DMS114 treated with DMSO at 0.1 percent for 48 hours (cell line): Measurements from ENCODE around the gene RPL26.
A peak's percentile ranks its signal among the peaks of the same experiment; 100 is the strongest.

ENCODE experiments used
- DNase-seq: peaks from one replicate; lab custom pipeline; 2025; ENCODE audit not compliant: unreplicated experiment; lab: John Stamatoyannopoulos, UW

RPL26 gene

DNA sequence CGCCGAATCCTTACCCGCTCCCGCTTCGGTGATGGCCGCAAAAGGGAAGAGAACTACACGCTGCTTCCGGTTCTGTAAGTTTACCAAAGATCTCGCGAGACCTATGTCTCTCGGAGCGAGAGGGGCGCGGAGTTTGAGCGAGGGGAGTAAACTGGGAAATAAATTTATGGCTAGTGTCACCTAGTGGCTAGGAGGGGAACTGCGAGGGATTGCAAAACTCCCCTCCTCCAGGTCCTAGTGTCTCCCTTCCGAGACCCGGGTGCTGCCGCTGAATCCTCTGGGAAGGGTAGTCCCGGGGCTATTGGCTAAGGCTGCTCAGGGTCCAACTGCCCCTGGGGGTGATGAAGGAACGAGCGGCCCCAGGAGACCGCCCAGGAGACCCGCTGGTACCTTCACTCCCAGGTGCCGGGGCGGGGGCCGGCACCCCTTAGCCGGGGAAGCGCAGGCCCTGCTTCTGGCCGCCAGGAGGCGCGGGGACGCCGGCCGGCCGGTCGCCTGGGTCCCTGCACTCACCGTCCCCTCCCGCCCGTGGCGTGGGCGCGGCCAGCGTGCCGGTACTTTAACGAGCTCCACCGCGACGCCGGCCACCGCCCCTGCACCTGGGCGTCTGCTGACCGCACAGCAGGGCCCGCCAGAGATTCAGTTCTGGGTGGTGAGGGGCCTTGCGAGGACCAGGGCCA lies at the start of gene RPL26:
Gene RPL26, minus strand, starts transcription at position 51 of the 680 bp plus-strand sequence. CDS start 883 bp downstream, outside the sequence.
- peak; percentile 97 for DNase-seq

DNA sequence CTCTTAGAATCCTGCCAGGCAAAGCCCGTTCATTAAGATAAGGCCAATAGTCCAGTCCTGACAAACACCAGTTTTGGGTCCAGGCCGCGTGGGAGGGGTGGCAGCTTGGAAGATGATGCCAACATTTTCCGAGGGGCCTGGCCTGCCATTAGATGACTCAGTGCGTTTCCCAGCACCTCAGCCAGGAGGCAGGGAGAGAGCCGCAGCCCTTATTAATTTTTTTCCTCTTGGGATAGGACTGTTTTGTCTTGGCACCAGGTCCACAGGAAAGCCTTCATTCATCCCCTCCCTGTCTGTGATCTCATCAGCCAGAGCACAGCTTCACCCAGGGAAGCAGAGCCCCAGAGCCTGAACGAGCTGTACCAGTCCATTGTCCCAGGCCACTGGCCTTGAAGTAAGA lies 48.0 kb upstream of the RPL26 start:
- DNase-seq, result no peak

DNA sequence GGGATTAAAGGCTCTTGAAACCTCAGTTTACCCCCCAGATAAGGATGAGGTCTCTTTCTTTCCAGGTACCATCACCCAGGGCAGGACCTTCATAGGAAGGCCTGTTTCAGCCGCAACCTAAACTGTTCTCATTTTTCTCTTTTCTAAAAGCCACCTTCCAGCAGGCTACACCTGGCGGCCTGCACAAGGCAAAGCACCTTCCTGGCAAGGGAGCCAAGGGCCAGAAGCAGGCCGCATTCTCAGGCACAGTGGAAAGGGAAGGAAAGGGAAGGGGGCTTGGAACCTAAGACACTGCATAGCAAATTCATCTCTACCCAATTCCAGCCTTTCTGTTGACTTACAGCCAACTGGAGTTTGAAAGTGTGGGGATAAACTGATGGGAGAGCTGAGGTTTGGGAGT lies 43.8 kb upstream of the RPL26 start:
- no peak for DNase-seq

DNA sequence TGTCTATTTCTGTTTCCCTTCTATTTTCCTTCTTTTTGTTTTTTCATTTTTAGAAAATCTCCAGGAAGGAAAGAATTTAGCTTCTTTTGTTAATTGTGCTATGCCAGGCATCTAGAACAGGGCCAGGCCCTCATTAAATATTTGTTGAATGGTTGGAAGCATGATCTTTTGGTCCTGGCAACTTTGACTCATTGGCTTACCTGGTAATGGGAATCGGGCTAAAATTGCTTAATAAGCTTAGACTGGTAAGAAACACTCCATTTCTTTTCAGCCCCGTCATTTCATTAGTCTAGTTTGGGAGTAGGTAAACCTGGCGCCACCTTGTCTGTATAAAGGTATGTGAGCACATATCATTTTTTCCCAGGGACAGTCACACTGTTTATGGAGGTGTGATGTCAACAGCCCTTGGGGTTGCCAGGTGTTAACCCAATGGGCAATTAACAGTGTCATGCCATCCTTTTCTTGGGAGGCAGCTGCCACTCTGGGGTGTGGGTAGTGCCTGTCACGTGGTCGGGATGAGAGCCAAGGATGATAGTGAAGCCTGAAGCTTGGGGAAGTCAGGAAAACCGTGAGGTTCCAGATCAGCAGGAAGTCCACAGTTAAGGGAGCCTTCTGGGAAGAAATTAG lies 43.2 kb upstream of the RPL26 start:
- no peak for DNase-seq

DNA sequence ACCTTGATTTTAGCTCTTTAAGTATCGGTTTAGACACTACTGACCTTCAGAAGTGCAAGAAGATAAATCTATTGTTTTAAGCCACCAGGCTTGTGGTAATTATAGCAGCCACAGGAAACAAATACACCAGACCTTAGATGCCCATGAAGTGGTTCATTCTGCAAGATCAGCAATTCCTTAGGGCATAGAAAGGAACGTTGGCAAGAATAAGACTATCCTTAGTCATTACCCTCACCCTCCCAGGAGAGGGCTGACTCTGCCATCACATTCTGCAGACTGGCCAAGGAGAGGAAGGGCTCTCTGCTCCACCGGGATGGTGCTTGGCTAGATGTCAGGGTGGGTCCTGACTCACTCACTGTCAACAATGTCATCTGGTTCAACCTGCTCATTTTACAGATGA lies 38.6 kb upstream of the RPL26 start:
- no peak for DNase-seq

DNA sequence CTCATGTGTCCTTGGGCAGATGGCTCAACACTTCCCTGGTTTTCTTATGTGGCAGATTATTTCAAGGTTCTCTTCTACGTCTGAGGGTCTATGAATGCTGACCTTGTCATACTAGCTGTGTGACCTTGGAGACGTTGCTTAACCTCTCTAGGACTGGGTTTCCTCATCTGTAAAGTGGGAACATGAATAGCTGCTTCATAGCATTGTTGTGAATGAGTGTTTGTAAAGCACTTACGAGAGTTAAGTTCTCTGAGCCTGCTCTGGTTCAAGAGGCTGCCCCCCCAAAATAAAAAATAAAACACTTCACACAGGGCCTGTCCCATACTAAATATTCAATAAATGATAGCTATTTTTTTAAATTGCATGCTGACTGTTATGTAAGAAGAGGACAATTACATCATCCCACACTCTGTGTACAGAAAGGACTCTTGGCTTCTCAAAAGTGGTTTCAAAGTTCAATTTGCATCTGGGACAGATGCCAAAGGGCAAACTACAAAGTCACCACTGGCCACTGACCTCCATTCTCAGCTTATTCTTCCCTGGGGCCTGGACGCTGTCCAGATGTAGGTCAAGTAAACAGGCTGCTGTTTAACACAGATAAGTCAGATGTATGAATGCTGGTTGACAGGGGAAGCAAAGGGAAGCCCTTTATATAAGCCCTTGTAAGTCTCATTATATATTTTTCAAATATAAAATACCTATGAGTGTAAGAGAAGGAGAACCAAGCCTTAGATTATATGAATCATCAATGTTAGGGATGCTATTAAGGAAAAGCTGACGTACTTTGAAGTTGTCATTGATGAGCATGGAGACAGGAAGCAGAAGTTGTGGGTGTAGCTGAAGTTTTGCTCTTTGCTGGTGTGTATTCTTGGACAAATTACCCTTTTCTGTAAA lies 37.3 kb upstream of the RPL26 start:
- DNase-seq, result no peak

DNA sequence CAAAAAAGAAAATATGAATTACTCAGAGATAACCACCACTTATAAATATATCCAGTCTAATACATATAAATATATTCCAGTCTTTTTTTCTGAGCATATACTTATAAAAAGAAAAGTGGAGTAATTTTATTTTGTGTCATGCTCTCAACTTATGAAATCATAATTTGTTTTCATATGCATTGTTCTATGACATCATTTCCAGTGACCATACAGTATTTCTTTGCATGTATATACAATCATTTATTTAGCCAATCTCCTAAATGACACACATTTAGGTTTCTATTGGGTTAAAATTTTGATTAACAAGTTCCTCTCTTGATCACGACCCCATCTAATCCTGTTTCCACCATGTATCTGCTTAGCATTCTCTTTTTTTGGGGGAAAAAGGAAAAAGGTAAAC lies 36.3 kb upstream of the RPL26 start:
- no peak for DNase-seq

DNA sequence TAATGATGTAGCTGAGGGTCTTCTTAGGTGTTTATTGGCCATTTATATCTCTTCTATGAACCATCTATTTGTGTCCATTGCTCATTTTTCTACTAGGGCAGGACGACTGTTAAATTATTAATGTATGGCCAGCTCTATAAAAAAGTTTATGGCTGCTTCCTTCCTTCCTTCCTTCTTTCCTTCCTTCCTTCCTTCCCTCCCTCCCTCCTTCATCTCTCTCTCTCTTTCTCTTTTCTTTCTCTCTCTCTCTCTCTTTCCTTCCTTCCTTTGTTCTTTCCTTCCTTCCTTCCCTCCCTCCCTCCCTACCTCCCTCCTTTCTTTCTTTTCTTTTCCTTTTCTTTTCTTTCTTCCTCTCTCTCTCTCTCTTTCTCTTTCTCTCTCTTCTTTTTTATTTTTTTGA lies 35.5 kb upstream of the RPL26 start:
- no peak for DNase-seq

DNA sequence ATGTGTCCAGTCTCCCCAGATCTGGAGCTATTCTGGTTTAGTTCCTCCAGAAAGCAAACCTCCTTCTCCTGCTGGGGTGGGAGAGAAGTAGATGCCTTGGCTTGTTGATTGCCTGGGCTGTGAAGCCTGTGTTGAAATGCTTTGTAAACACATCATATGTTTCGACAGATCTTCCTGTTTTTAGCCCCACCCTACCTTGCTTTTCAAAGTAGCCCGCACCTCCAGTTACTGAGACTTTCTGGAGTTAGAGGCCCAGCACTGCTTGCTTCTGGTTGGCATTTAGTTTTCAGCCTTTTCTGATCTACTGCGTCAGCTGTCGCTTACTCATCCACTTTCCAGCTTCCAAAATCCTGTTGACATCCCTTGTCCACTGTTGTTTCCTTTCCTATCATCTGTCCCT lies 34.8 kb upstream of the RPL26 start:
- DNase-seq, result no peak

DNA sequence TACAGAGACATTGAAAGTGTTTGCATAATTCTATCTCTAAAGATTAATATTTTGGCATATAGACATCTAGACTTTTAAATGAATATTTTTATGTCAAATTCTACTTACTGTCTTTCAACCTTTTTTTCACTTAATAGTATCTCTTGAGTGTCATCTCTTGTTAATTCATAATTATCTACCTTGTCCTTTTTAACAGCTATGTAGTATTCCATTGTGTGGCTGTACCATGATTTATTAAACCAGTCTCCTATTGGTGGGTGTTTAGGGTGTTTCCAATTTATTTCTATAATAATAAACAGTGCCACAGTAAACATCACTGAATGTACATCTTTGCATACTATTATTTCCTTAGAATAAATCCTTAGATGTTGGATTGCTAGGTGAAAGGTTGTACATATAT lies 30.9 kb upstream of the RPL26 start:
- no peak for DNase-seq

DNA sequence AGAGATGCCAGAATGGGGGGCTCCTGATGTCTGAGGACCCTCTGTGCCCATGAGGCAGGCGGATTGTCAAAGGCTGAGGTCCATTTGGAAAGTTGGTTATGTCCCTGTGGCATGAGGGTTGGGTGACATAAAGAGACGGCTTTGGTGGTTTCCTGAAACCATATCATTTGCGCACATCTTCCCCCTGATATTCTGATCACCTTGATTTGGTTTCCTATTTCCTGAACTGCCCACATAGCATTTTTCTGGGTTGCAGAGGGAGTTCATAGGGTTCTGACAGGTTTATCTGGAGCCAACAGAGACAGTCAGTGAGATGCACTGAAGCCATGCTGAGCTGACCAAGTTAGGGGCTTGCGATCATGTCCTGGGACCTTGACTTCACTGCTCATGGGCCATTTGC lies 30.3 kb upstream of the RPL26 start:
- no peak for DNase-seq

DNA sequence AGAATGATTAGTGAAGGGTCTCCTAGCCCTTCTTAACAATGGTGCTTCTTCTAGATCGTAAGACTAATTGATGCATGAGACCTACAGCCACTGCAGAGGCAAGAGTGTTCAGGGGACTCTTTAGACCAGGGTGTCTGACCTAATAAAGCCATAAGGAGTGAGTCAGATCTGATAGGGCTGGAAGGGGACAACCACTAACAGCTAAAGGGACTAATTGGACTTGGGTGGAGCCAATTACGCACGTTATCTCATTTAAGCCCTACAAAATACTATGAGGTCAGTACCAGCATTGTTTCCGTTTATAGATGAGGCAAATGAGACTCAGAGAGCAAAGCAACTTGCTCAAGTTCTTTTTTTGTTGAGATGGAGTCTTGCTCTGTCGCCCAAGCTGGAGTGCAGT lies 29.1 kb upstream of the RPL26 start:
- no peak for DNase-seq

DNA sequence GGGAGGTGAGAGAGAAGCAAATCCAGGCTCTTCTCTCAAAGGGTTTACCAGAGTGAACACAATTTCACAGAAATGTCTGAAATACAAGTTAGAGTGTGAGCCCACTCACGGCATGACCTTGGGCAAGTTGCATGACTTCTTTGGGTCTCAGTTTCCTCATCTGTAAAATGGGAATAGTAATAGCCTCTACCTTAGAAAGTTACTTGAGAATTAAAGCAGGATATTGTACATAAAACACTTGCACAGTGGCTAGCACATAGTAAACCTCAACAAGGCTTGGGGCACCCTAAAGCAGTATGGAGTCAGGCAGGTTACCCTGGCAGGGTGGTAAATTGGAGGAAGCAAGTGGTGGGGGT lies 27.9 kb upstream of the RPL26 start:
- DNase-seq, result no peak

DNA sequence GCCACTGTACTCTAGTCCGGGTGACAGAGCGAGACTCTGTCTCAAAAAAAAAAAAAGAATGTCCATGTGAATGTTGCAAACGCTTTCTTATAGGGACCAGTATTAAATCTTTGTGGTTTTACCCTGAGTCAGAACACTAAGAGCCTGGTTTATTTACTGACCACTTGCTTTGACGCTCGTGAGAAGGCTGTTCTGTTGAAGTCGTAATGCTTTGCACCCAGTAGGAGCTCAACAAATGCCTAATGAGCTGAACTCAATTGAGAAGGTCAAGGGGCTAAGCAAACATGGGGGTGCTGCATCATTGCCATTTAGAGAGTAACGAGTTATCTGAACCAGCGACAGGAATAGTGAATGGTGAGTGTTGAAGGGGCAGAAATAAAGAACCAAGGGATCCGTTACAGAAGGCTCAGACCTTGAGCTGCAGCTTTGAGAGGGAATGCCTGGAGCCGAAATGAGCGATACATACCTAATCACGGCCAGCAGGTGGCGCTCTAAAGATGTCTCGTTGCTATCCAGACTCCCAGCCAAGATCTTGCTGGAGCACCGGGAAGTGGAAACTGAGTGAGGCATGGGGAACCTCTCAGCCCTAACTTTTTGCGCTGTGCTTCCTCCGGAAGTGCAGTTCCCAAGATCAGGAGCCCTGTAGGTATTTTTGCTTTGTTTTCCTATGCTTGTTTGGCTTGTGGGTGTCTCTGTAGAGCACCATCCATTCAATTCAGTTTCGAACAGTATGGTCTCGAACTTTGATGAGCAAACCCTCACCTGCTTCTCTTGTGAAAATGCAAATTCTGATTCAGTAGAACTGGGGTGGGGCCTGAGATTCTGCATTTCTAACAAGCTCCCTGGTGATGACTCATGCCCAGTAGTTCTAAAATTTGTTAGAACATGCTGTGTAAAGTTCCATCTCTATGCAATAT lies 27.2 kb upstream of the RPL26 start:
- peak; percentile 92 for DNase-seq

DNA sequence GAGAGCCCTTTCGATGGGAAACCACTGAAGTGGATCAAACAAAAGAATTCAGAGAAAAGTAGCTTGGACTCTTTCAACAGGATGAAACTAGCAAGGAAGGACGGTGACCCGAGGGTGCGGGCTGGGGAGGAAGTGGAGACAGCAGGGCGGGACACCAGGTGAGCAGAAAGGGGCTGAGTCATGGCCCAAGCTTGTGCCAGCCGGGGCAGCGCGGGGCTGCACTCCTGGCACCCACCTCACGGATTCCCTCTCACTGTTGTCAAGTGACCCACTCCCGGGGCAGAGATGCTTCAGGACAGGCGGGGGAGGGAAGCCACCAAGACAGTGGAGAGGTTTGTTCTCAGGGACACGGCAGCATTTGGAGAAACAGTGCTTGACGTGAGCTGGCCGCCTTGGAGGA lies 25.4 kb upstream of the RPL26 start:
- no peak for DNase-seq

DNA sequence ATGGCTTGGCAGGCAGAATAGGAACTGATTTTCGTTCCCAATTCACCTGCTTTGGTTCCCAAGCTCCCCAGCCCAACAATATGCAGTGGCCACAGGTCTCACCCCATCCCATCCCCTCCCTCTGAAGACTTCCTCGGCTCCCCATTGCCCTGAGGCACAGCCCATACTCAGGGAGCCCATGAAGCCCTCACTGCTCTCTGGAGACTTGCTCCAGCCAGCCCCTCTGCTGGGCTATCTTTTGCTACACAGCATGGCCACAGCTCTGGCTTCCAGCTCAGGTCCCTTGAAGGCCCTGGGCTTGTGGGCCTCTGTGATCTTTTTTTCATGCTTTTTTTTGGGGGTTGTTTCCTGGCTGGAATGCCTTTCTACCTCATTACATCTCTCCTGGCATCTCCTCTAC lies 23.2 kb upstream of the RPL26 start:
- DNase-seq, result no peak

DNA sequence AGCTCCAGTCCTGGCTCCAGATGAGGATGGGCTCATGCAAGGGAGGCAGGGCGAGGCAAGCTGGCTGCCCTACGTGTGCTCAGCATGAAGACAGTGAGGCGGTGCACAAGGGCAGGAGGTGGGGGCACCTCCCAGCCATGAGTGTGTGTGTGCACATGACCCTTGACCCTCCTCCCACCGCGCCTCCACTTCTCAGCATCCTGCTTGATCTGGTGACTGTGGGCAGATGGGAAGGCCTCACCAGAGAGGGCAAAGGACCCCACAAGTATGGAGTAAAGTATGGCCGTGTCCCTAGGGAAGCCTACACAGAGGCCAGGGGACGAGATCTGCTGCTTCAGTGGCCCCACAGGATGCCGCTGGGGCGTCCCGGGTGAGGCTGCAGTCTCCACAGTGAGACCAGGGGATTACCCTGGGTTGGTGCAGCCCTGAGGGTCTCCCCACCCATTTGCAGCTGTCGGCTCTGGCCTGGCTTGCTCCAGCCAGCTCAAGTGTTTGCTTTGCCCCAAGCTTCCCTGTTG lies 22.6 kb upstream of the RPL26 start:
- no peak for DNase-seq

DNA sequence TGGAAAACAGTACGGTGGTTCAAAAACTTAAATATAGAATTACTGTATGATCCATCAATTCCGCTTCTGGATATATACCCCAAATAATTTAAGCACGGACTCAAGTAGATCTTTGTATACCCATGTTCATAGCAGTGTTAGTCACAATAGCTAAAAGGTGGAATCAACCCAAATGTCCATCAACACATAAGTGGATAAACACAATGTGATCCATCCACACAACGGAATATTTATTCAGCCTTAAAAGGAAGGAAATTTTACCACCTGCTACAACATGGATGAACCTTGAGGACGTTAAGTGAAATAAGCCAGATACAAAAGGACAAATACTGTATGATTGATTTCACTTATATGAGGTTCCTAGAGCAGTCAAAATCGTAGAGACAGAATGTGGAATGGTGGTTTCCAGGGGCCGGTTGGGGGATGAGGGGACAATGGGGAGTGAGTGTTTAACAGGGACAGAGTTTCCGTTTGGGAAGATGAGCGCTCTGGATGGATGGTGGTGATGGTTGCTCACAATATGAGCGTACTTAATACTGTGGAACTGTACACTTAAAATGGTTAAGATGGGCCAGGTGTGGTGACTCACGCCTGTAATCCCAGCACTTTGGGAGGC lies 20.0 kb upstream of the RPL26 start:
- no peak for DNase-seq

DNA sequence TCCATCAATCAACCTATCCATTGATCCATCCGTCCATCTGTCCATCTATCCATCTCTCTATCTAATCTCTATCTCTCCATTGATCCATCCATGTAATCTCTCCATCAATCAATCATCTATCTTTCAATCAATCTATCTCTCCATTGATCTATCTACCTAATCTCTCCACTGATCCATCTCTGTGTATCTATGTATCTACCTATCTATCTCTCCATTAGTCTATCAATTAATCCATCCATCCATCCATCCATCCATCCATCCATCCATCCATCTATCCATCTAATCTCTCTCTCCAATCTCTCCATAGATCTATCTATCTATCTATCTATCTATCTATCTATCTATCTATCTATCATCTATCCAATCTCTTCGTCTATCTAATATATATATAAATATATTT lies 18.1 kb upstream of the RPL26 start:
- DNase-seq, result no peak

DNA sequence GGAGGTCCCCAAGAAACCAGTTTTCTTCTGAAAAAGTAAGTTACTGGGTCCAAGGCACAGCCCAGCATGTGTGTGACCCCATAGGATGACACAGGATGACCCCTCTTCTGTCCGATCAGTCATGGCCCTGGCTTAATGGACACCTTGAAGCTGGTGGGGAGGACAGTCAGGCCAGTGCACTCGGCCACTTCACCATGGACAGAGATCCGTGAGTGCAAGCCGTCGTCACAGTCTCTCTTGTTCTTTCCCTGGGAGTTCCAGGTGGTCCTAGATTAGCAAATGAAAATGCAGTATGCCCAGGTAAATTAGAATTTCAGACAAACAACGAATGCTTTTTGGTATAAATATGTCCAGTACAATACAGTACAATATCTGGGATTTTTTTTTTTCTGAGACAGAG lies 16.0 kb upstream of the RPL26 start:
- DNase-seq, result no peak
